KMS-11 (cell line): ENCODE measurements around the gene BPIFB1.

Experiments
- H2AFZ ChIP-seq: fragments of 200-600 bp; sonication (generic); 2 replicates; pipeline ENCODE4 v1.6.1; 2016; ENCODE audit warnings: antibody characterized with exemption, mixed run types, low read depth
- H3K27ac ChIP-seq: fragments of 200-600 bp; sonication (generic); 2 replicates; pipeline ENCODE4 v1.6.1; 2016; ENCODE audit warnings: mild to moderate bottlenecking, mixed run types
- H3K27me3 ChIP-seq: fragments of 200-600 bp; sonication (generic); 2 replicates; pipeline ENCODE4 v1.6.1; 2017; ENCODE audit warnings: mild to moderate bottlenecking, low read depth, mixed run types, moderate library complexity; ENCODE audit not compliant: insufficient read depth
- H3K36me3 ChIP-seq: fragments of 200-600 bp; sonication (generic); 2 replicates; pipeline ENCODE4 v1.6.1; 2017; ENCODE audit warnings: mild to moderate bottlenecking, mixed run types; ENCODE audit not compliant: insufficient read depth
- H3K4me1 ChIP-seq: fragments of 200-600 bp; sonication (generic); 2 replicates; pipeline ENCODE4 v1.6.1; 2016; ENCODE audit warnings: mild to moderate bottlenecking, low read depth, mixed run types; ENCODE audit not compliant: poor library complexity, severe bottlenecking
- H3K4me2 ChIP-seq: fragments of 200-600 bp; sonication (generic); 2 replicates; pipeline ENCODE4 v1.7.0; 2016; ENCODE audit warnings: mild to moderate bottlenecking, mixed run types
- H3K4me3 ChIP-seq: fragments of 200-600 bp; sonication (generic); IDR thresholded peaks from 2 replicates; pipeline ENCODE4 v1.6.1; 2017; ENCODE audit warnings: low read depth, low read length, mixed read lengths; ENCODE audit not compliant: insufficient read depth
- H3K79me2 ChIP-seq: fragments of 200-600 bp; sonication (generic); 2 replicates; pipeline ENCODE4 v1.6.1; 2016; ENCODE audit warnings: low read depth, mixed run types; ENCODE audit not compliant: insufficient read depth
- H3K9ac ChIP-seq: fragments of 200-600 bp; sonication (generic); 2 replicates; pipeline ENCODE4 v1.6.1; 2016; ENCODE audit warnings: mild to moderate bottlenecking, mixed run types
- H4K20me1 ChIP-seq: fragments of 200-600 bp; sonication (generic); 2 replicates; pipeline ENCODE4 v1.6.1; 2016; ENCODE audit warnings: mild to moderate bottlenecking, mixed run types; ENCODE audit not compliant: insufficient read depth
- CTCF ChIP-seq: fragments of 200-600 bp; sonication (generic); conservative IDR thresholded peaks from 2 replicates; pipeline ENCODE4 v1.6.1; 2017; ENCODE audit warnings: low read depth, mild to moderate bottlenecking, antibody characterized with exemption, low read length, moderate library complexity, mixed read lengths

The BPIFB1 gene

GRCh38 chr20:33251496-33251895 is 31.5 kb upstream of the BPIFB1 start:
- Histone ChIP-seq H3K79me2 (no peaks in the 10 kb centered on the region), H3K27me3 (no peaks in the 10 kb centered on the region), H3K9ac (no peak overlapping the region), H2AFZ (no peak overlapping the region), H3K27ac (no peak overlapping the region), H4K20me1 (no peaks in the 10 kb centered on the region), H3K36me3 (no peaks in the 10 kb centered on the region), H3K4me3 (no peak overlapping the region), H3K4me2 (no peak overlapping the region), H3K4me1 (no peaks in the 10 kb centered on the region)
- no peak for TF ChIP-seq CTCF

DNA sequence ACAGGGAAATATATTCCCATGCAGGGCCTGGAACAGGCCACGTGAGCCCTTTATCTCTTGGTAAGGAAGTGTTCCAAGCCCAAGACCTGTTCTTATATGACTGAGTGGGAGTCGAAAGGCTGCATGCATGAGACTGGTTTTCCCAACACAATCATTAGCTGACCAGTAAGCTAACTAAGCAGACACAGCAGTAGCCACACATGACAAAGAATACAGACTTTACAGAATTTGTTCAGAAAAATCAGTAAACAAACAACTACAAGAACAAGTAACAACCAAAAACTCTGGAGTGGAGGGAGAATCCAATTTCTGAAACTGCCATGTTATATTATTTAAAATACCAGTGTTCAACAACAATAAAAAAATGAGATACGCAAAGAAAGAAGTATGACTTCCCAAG is 30.6 kb upstream of the BPIFB1 start:
- no peak for TF ChIP-seq CTCF
- H3K27me3 ChIP-seq: no peaks in the 10 kb centered on the region
- H2AFZ ChIP-seq: no peak overlapping the region
- no peak overlapping the region for H3K27ac ChIP-seq
- no peak overlapping the region for H3K4me3 ChIP-seq
- H3K4me2 ChIP-seq: no peak overlapping the region
- H3K9ac ChIP-seq: no peak overlapping the region
- H4K20me1 ChIP-seq: no peaks in the 10 kb centered on the region
- H3K4me1 ChIP-seq: no peaks in the 10 kb centered on the region
- no peaks in the 10 kb centered on the region for H3K36me3 ChIP-seq
- no peaks in the 10 kb centered on the region for H3K79me2 ChIP-seq

- H3K4me2 ChIP-seq: no peak overlapping the region
- no peak overlapping the region for H3K4me3 ChIP-seq
- TF ChIP-seq CTCF: no peak
- H3K79me2 ChIP-seq: no peaks in the 10 kb centered on the region
- no peaks in the 10 kb centered on the region for H3K27me3 ChIP-seq
- H3K36me3 ChIP-seq: no peaks in the 10 kb centered on the region
- H4K20me1 ChIP-seq: no peaks in the 10 kb centered on the region
- H3K4me1 ChIP-seq: no peaks in the 10 kb centered on the region
- H3K27ac ChIP-seq: no peak overlapping the region
- H2AFZ ChIP-seq: no peak overlapping the region
- no peak overlapping the region for H3K9ac ChIP-seq
These were observed 28.0 kb upstream of the BPIFB1 start for GRCh38 chr20:33255005-33255404.

DNA sequence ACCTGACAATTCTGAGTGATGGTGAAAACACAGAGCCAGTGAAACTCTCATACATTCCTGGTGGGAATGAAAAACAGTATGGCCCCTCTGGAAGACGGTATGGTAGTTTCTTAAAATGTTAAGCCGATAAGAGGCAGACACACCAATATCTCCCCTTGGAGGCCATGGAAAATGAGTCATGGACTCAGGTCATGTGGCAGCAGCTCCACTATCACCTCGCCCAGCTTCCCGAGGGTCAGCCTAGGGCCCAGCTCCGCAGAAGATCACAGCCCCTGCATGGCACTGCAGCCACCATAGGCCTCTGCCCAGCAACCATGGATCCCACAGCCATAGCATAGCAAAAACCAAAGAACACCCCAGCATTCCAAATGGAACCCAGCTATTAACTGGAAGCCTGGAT is 25.8 kb upstream of the BPIFB1 start:
- Histone ChIP-seq H3K36me3 (no peaks in the 10 kb centered on the region), H4K20me1 (no peaks in the 10 kb centered on the region)

More for the DNA sequence above, 25.8 kb upstream of the BPIFB1 start:
- Histone ChIP-seq H3K79me2 (no peaks in the 10 kb centered on the region), H3K27me3 (no peaks in the 10 kb centered on the region), H3K4me1 (no peaks in the 10 kb centered on the region), H3K27ac (no peak overlapping the region), H3K4me3 (no peak overlapping the region), H3K4me2 (no peak overlapping the region), H2AFZ (no peak overlapping the region), H3K9ac (no peak overlapping the region)
- no peak for TF ChIP-seq CTCF
